DMS 273 (cell line): ENCODE results near the gene TSSK6.

ENCODE experiments used
- DNase-seq: peaks from one replicate; lab custom pipeline; 2025; ENCODE audit not compliant: unreplicated experiment; lab: John Stamatoyannopoulos, UW

TSSK6 gene

DNA sequence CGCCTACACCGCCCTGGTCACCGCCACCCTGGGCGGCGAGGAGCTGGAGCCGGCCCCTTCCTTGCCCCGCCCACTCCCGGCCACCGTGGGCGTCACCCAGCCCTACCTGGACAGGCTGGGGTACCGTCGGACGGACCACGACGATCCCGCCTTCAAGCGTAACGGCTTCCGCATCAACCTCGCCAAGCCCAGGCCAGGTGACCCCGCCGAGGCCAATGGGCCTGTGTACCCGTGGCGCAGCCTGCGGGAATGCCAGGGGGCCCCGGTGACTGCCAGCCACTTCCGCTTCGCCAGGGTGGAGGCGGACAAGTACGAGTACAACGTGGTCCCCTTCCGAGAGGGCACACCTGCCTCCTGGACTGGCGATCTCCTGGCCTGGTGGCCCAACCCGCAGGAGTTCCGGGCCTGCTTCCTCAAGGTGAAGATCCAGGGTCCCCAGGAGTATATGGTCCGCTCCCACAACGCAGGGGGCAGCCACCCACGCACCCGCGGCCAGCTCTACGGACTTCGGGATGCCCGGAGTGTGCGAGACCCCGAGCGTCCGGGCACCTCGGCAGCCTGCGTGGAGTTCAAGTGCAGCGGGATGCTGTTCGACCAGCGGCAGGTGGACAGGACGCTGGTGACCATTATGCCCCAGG lies 29.7 kb upstream of the TSSK6 start:
- no peak for DNase-seq

DNA sequence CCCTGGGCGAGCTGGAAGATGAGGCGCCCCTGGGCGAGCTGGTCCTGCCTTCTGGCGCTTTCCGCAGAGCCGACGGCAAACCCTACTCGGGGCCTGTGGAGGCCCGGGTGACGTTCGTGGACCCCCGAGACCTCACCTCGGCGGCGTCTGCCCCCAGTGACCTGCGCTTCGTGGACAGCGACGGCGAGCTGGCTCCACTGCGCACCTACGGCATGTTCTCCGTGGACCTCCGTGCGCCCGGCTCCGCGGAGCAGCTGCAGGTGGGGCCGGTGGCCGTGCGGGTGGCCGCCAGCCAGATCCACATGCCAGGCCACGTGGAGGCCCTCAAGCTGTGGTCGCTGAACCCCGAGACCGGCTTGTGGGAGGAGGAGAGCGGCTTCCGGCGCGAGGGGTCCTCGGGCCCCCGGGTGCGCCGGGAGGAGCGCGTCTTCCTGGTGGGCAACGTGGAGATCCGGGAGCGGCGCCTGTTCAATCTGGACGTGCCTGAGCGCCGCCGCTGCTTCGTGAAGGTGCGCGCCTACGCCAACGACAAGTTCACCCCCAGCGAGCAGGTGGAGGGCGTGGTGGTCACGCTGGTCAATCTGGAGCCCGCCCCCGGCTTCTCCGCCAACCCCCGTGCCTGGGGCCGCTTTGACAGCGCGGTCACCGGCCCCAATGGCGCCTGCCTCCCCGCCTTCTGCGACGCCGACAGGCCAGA lies 29.1 kb upstream of the TSSK6 start:
- DNase-seq: no peak

DNA sequence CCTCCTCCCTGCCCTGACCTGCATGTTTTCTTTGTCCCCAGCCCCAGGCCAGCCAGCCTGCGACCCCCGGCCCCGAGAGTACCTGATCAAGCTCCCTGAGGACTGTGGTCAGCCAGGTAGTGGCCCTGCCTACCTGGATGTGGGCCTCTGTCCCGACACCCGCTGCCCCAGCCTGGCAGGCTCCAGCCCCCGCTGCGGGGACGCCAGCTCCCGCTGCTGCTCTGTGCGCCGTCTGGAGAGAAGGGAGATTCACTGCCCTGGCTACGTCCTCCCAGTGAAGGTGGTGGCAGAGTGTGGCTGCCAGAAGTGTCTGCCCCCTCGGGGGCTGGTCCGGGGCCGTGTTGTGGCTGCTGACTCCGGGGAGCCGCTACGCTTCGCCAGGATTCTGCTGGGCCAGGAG lies 28.3 kb upstream of the TSSK6 start:
- DNase-seq: no peak

DNA sequence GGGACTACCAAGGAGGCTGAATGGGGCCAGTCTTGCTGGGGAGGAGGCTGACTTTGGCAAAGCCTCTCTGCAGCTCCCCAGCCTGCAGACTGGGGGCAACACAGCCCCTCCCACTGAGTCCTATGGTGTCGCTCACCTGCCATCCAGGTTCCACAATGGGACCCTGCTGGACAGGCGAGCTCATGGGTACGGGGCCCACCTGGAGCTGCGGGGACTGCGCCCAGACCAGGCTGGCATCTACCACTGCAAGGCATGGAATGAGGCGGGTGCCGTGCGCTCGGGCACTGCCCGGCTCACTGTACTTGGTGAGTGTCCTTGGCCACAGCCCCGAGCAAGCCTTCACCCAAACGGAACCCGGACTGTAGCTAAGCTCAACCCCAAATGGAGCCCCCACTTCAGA lies 27.8 kb upstream of the TSSK6 start:
- DNase-seq: no peak

DNA sequence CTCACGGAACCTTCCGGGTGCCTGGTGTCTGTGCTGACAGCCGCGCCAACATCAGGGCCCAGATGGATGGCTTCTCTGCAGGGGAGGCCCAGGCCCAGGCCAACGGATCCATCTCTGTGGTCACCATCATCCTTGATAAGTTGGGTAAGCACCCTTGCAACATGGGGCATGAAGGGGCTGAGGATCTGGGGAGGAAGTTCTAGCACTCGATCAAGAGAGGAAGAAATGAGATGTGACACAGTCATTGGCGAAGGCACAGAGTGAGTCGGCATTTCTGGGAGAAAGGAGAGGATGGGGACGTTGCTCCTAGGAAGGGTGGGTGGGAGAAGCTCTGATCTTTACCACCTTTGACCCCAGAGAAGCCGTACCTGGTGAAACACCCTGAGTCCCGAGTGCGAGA lies 27.2 kb upstream of the TSSK6 start:
- DNase-seq: no peak

DNA sequence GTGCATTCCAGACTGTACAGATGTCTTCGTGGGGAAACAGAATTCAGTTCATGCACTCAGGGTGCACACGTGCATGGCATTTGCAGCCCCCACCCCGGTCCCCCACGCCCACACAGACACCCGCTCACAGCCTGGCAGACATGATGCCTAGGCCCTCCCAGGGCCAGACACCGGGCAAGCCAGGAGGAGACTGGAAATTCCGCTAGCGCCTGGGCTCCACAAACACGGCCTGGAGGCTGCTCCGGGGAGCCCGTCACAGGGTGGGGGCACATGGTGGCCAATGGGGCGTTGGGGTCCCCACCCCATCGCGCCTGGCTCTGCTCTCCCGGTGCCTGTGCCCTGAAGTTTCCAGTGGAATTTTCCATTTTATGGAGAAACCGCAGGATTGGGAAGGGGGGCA lies 26.3 kb upstream of the TSSK6 start:
- DNase-seq: no peak

DNA sequence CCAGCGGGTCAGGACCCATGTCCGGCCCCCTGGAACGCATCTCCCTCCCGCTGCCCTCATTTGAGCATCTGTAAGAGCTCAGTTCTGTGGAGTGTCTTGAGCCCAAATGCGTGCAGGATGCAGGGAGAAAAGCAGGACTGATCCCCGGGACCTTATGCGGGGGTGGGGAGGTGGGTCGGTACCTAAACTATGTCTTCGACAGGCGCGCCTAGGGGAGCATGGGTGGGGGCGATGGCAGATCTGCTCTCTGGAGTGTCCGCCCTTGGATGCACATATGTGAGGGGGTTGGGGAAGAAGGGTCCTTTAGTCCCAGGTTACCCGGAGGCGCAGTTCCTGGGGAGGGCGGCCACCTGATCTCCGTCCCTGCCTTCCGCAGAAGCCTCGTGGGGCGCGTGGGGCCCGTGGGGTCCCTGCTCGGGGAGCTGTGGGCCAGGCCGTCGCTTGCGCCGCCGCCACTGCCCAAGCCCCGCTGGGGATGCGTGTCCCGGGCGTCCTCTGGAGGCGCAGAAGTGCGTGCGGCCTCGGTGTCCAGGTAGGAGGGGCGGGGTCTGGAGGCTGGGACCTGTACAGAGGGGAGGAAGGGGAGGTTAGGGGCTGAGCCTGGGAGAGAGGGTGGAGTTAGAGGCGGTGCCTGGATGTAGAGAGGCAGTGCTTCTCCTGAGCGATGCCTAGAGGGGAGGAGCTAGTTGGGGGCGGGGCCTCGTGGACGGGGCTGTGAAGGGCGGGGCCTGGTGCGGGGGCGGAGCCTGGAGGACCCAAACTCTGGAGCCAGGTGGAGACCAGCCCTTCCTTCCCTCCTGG lies 25.6 kb upstream of the TSSK6 start:
- peak; percentile 66 for DNase-seq

DNA sequence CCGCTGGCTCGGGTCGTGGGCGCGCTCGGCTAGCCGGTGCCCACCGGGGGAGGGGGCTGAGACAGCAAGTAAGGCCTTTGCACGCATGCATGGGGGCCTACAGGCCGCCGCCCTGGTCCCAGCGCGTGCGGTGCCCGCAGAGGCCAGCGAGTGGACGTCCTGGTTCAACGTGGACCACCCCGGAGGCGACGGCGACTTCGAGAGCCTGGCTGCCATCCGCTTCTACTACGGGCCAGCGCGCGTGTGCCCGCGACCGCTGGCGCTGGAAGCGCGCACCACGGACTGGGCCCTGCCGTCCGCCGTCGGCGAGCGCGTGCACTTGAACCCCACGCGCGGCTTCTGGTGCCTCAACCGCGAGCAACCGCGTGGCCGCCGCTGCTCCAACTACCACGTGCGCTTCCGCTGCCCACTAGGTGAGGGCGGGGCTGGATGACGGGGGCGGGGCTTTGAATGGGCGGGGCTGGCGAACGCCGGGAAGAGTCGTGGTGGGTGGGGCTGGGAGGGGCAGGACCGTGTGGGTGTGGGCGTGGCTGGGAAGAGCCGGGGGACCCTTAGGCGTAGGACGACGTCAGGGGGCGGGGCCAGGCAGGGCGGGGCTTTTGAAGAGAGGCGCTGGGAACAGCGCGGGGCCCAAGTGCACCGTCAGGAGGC lies 24.8 kb upstream of the TSSK6 start:
- DNase-seq: peak; percentile 33

DNA sequence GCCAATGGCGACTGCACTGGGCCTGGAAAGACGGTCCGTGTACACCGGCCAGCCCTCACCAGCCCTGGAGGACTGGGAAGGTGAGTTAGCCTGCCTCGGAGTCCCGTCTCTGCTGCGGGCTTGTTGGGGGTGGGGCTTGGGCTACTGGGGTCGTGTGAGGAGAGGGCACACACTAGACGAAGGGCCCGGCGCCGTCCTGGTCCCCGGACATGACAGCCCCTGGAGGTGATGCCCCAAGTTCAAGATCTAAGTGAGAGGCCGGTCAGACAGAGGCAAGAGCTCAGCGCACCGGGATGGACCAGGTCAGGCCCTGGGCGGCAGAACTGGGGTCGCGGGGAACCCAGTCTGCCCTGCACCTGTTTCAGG lies 24.3 kb upstream of the TSSK6 start:
- DNase-seq: no peak

DNA sequence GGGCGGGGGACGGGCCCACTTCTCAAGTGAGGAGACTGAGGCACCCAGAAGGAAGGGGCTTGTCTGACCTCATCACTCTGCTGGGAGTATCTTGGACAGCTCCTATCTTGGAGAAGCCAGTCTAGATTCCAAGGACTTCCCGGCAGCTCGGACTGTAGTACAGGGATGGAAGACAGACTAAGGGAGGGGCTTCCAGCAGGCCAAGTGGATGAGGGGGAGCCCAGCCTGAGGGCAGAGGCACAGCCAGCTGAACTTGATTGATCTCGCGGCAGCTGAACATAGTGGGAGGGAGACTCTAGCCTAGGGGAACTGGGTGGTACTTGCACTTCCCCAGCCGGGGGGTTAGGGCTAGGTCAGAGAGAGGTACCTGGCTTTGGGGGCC lies 23.4 kb upstream of the TSSK6 start:
- DNase-seq: peak; percentile 48

DNA sequence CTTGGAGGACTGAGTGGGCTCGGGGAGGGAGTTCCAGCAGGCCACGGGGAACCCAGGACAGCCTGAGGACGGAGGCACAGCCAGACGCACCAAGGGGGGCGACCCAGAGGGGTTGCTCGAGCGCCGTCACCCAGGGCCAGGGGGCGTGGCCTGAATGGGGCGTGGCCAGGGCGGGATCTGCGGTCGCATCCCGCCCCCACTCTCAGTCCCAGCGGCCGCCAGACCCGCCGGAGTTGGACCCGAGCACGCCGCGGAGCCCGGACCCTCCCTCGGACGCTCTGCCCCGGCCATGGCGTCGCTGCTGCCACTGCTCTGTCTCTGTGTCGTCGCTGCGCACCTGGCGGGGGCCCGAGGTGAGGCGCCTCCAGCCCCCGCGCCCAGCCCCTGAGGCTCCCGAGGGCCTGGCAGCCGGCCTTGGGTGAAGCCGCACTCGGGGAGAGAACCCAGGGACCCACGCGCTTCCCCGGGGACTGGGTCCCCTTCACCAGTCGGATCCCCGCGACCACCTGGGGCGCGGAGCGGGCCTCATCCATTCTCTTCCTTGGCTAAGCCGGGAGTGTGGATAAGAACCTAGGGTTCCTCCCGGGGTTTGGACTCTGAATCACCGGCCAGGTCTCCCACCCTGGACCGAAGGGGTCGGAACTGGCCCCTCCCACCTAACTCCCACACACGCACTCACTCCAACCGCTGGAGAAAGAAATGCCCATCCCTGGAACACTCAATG lies 22.9 kb upstream of the TSSK6 start, which contains the start of gene CILP2:
Gene CILP2, plus strand, starts transcription at position 205 of the 724 bp plus-strand sequence. Its CDS starts 85 bp downstream, at position 290.
- DNase-seq: peak; percentile 81

DNA sequence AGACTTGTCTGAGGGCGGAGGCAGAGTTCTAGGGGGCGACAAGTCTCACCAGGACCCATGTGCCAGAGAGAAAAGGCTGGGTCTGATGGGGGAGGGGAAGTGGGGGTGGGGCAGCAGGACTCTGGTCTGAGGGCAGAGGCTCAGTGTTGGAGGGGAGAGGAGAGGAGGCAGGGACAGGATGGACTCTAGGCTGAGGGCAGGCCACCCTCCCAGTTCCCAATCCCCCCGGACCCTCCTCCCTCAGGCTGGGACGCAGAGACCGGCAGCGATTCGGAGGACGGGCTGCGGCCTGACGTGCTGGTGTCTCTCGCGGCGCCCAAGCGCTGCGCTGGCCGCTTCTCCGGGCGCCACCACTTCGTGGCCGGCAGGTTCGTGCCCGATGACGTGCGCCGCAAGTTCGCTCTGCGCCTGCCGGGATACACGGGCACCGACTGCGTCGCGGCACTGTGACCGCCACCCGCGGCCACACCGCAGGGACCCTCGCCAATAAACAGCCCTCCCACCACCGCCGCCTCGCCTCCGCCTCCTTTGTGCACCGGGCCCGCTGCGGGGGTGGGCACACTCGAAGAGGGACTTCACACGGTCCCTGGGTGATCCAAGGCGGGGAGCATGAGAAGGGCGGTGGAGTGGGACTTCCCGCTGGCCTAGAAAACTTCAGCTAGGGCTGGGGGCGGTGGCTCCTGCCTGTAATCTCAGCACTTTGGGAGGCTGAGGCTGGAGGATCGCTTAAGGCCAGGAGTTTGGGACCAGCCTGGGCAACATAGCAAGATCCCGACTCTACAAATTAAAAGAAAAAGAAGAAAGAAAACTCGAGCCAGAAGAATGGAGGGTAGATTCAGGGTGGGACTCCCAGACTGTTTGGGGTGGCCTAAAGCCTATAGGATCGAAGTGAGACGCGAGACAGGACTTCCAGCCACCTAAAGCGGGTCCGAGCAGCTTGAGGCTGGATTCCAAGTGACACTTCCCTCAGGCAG lies 22.0 kb upstream of the TSSK6 start:
- peak; percentile 75 for DNase-seq

DNA sequence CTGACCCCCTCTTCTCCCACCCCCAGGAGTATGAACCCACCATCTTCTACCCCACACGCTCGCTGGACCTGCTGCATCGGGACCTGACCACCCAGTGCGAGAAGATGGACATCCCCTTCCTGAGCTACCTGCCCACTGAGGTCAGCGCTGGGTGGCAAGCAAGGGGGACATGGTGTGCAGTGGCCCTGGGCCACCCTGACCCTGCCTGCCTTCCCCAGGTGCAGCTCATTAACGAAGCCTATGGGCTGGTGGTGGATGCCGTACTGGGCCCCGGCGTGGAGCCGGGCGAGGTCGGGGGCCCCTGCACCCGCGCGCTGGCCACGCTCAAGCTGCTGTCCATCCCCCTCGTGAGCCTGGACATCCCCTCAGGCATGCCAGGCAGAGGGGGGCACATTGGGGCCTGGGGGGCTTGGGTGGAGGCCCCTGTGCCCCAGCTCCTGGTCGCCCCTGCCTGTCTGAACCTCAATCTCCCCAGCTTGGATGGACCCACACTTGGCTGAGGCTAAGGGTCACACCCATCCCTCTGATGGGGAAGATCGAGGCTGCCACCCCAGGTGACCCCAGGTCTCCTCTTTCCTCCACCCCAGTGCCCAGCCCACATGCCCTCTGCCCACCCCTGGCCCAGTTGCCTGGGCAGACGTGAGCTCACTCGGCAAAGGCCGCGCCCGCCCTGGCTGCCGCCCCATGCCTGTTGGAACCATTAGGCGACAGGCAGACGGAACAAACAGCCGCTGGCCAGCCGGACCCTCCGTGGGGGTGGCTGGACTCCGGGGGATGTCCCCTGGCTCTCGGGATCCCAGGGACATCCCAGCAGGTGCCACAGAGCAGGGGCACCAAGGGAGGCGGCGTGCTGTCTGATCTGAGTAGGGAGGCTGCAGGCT lies 20.2 kb upstream of the TSSK6 start:
- DNase-seq: no peak

DNA sequence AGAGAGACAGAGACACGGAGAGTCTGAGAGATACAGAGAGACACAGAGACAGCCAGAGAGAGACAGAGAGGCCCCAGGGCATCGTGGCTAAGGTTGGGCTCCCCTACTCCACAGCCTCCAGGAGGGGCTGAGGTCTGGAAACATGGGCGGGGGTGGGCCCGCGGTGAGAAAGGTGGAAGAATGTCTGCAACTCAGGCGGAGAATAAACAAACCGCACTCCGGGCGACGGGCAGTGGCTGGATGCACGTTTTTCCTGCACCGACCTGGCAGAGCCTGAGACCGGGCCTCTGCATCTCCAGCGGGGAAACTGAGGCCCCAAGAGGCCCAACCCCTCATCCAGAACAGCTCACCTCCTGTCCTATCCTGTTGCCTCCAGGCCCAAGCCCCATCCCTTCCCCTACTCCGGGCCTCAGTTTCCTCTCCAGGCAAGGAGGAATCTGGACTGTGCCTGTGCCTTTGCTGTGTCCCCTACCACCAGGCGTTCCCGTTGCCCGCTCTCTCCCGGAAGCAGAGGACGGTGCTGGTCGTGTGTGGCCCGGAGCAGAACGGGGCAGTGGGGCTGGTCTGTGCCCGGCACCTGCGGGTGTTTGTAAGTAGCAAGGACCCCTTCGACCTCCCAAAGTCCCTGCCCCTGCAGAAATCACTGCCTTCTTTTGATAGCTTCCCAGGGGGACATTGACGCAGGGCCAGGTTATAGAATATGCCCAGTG lies 19.4 kb upstream of the TSSK6 start:
- no peak for DNase-seq

DNA sequence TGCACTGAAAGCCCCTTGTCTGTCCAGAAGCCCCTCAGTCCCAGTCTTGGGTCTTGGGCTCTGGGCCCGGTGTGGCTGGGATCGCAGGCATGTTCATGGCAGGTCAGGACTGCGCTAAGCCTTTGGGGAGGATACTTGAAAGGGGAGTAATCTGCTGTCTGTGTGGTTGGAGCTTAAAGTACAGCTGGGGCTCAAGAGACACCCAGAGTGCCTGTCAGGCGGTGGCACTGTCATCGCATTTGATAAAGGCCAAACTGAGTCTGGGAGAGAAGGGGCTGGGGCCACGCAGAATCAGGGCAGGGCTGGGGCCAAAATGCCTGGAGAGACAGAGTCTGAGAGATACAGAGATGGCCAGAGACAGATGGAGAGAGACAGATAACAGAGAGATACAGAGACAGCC lies 18.5 kb upstream of the TSSK6 start:
- peak; percentile 37 for DNase-seq

DNA sequence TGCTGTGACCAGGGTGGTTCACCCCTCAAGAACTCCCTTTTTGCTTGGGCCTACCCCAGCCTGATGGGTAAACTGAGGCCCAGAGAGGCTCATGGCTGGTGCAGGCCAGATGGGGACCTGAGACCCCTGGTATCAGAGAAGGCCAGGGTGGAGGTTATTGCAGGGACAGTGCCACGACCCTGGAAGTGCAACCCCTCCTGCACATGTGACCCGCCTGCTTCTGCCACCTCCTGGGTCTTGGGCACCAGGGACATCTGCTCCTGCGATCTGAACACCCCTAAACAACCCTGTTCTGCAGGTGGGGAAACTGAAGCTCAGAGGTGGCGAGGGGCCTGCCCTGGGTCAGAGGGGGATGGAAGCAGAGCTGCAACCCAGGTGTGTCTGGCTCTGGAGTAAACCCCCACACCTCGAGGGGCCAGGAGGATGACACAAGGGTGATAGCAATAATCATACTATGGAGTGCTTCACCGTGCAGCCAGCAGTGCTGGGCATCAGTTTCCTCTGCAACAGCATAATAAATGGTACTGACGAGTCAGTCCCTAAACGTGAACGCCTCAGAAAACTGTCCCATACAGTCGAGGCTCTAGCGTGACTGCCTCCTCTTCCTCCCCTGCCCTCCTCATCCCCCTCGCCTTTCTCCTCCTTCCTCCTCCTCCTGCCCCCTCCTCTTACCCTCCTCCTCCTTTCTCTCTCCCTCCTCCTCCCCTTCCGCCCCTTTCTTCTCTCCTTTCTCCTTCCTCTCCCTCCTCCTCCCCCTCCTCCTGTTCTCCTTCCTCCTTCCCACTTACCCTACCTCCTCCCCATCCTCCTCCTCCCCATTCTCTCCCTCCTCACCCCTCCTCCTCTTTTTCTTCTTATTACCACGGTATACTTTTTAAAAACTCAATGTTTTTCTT lies 17.7 kb upstream of the TSSK6 start:
- DNase-seq: peak; percentile 44
